Neural cell (in vitro differentiated cells): ENCODE measurements around the gene HNRNPR.

Source experiments
- CTCF ChIP-seq: fragments of 450-650 bp; IDR thresholded peaks from 2 replicates; pipeline ENCODE4 v1.5.1; 2014; ENCODE audit warnings: antibody characterized with exemption, mild to moderate bottlenecking, moderate library complexity; ENCODE audit not compliant: poor library complexity, severe bottlenecking
- EP300 ChIP-seq: fragments of 450-650 bp; conservative IDR thresholded peaks from 2 replicates; pipeline ENCODE4 v1.6.1; 2014; ENCODE audit warnings: antibody characterized with exemption, mild to moderate bottlenecking, moderate library complexity; ENCODE audit not compliant: poor library complexity, severe bottlenecking
- EZH2 ChIP-seq: fragments of 200-600, 300-800 bp; shearing (Covaris generic), sonication (generic); IDR thresholded peaks from 2 replicates; pipeline ENCODE4 v1.6.1; 2014; ENCODE audit warnings: antibody characterized with exemption, low read length, borderline replicate concordance, mild to moderate bottlenecking; ENCODE audit not compliant: insufficient read depth, poor library complexity, severe bottlenecking
- MXI1 ChIP-seq: fragments of 450-650 bp; conservative IDR thresholded peaks from 2 replicates; pipeline ENCODE4 v1.6.1; 2014; ENCODE audit warnings: antibody characterized with exemption, mild to moderate bottlenecking; ENCODE audit not compliant: poor library complexity, severe bottlenecking
- POLR2AphosphoS5 ChIP-seq: IDR thresholded peaks from 2 replicates; pipeline ENCODE4 v1.6.1; 2012
- RAD21 ChIP-seq: fragments of 450-650 bp; conservative IDR thresholded peaks from 2 replicates; pipeline ENCODE4 v1.6.1; 2014; ENCODE audit warnings: antibody characterized with exemption, mild to moderate bottlenecking, moderate library complexity
- SMC3 ChIP-seq: fragments of 450-650 bp; conservative IDR thresholded peaks from 2 replicates; pipeline ENCODE4 v1.6.1; 2014; ENCODE audit warnings: antibody characterized with exemption, mild to moderate bottlenecking, moderate library complexity; ENCODE audit not compliant: poor library complexity
- TF ChIP-seq, protein P1 (sequence below): IDR thresholded peaks from 2 replicates; pipeline ENCODE4 v1.6.1; 2012; ENCODE audit warnings: borderline replicate concordance

DNA sequence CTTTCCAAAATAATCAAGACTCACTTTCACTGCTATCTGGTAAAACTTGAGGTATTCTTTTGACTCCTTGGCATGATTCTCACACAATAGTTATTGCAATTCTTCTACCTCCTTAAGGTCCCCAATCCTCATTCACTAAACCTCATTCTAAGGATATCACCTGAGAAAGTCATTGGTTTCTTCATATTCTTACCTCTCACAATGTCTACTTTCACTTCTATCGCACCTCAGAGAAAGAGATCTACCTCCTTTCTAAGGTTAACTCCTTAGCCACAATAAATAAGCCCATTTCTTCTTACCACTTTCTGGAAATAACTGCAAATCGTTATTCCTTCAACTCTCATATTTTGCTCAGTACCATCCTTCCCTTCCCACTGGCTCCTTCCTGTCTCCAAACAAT lies 18.7 kb downstream of the HNRNPR start:
- TF ChIP-seq CTCF (no peak), MXI1 (no peak), POLR2AphosphoS5 (no peak), EZH2 (no peak), RAD21 (no peak), SMC3 (no peak), EP300 (no peak)
- TF ChIP-seq, protein P1, sequence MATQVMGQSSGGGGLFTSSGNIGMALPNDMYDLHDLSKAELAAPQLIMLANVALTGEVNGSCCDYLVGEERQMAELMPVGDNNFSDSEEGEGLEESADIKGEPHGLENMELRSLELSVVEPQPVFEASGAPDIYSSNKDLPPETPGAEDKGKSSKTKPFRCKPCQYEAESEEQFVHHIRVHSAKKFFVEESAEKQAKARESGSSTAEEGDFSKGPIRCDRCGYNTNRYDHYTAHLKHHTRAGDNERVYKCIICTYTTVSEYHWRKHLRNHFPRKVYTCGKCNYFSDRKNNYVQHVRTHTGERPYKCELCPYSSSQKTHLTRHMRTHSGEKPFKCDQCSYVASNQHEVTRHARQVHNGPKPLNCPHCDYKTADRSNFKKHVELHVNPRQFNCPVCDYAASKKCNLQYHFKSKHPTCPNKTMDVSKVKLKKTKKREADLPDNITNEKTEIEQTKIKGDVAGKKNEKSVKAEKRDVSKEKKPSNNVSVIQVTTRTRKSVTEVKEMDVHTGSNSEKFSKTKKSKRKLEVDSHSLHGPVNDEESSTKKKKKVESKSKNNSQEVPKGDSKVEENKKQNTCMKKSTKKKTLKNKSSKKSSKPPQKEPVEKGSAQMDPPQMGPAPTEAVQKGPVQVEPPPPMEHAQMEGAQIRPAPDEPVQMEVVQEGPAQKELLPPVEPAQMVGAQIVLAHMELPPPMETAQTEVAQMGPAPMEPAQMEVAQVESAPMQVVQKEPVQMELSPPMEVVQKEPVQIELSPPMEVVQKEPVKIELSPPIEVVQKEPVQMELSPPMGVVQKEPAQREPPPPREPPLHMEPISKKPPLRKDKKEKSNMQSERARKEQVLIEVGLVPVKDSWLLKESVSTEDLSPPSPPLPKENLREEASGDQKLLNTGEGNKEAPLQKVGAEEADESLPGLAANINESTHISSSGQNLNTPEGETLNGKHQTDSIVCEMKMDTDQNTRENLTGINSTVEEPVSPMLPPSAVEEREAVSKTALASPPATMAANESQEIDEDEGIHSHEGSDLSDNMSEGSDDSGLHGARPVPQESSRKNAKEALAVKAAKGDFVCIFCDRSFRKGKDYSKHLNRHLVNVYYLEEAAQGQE = no peak
